AG04449 (cell line): ENCODE results near the gene SERPINE2.
A peak's percentile ranks its signal among the peaks of the same experiment; 100 is the strongest.

ENCODE experiments used
- CTCF ChIA-PET: fragments of 350-600 bp; formaldehyde crosslinking; extraction: SDS; loops from one replicate; lab custom pipeline; 2021; ENCODE audit warnings: antibody characterized with exemption; lab: Yijun Ruan, JAX
- POLR2A ChIA-PET: fragments of 400-600, 350-600 bp; formaldehyde crosslinking; extraction: SDS; loops from one replicate; lab custom pipeline; 2020; ENCODE audit warnings: antibody characterized with exemption, inconsistent platforms; lab: Yijun Ruan, JAX
- DNase-seq: peaks from one replicate; pipeline ENCODE4 v3.0.0-alpha.2; 2010; ENCODE audit warnings: low read depth, low spot score
- H3K4me3 ChIP-seq: 2 replicates; pipeline ENCODE4 v1.5.1; 2011; ENCODE audit warnings: low read depth, mild to moderate bottlenecking, control low read depth, low read length
- CTCF ChIP-seq: IDR thresholded peaks from one replicate; pipeline ENCODE4 v1.5.1; 2011; ENCODE audit warnings: mild to moderate bottlenecking, moderate library complexity, low read length, control low read depth, inconsistent platforms; ENCODE audit not compliant: insufficient read depth; ENCODE audit errors: missing control alignments

SERPINE2 gene

GRCh38 chr2:223954401-223954800, 84.7 kb downstream of the SERPINE2 start:
- ChIA-PET POLR2A (no interaction called here), CTCF (interaction anchor here (0.7 to 5.2 kb wide), 2 partner anchors 16 to 983 kb away, joined by 3 to 38 read pairs; no protein-coding TSS in a partner anchor)
- H3K4me3 ChIP-seq = no peak overlapping the region
- DNase-seq = peak; percentile 74
- TF ChIP-seq CTCF = no peak

GRCh38 chr2:223952280-223952968, 86.7 kb downstream of the SERPINE2 start:
- no peak for TF ChIP-seq CTCF
- no peak for DNase-seq
- H3K4me3 ChIP-seq = no peak overlapping the region
- ChIA-PET POLR2A (no interaction called here), CTCF (no interaction called here)

GRCh38 chr2:223950448-223951347, 88.4 kb downstream of the SERPINE2 start:
- POLR2A ChIA-PET = no interaction called here
- CTCF ChIA-PET = interaction anchor here (1.0 kb wide), 1 partner anchor 17 kb away, joined by 3 read pairs; no protein-coding TSS in a partner anchor
- TF ChIP-seq CTCF = no peak
- no peak overlapping the region for H3K4me3 ChIP-seq
- DNase-seq = no peak

GRCh38 chr2:223949241-223949840, 89.7 kb downstream of the SERPINE2 start:
- POLR2A ChIA-PET = no interaction called here
- TF ChIP-seq CTCF = no peak
- no peak for DNase-seq
- CTCF ChIA-PET = interaction anchor here (1.0 kb wide), 1 partner anchor 19 kb away, joined by 3 read pairs; no protein-coding TSS in a partner anchor
- H3K4me3 ChIP-seq = no peak overlapping the region

GRCh38 chr2:223947711-223948205, 91.3 kb downstream of the SERPINE2 start:
- TF ChIP-seq CTCF = no peak
- no peak overlapping the region for H3K4me3 ChIP-seq
- DNase-seq = no peak
- ChIA-PET POLR2A (no interaction called here), CTCF (no interaction called here)
